ENCODE results near the gene MYH7.
A peak's percentile ranks its signal among the peaks of the same experiment; 100 is the strongest.

The MYH7 gene

DNA sequence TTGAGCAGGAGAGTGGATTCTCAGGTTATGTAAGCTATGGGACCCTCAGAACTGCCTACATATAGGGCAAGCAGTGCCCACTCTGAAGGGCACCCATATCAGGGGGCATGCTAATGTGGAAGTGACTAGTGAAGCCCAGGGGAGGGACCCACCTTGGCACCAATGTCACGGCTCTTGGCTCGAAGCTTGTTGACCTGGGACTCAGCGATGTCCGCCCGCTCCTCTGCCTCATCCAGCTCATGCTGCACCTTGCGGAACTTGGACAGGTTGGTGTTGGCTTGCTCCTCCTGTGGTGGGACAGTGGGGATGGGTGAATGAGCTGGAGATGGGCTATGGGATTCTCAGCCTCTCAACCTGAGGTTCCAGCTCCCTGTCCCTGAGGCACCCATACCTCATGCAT is 53.2 kb downstream of the MYH7 start:
- no peaks in the 10 kb centered on the region for H3K36me3 ChIP-seq (ENCODE audit: control insufficient read depth in 5 of 5, insufficient read depth in 5 of 5, low read length in 5 of 5)
- H3K9ac ChIP-seq (ENCODE audit: low read length in 5 of 5): no peak overlapping the region
- peaks cover 19 to 34% (median 25%) of the 10 kb centered on the region in 5 donors for H3K27me3 ChIP-seq (ENCODE audit: control insufficient read depth in 5 of 5, insufficient read depth in 4 of 5, low read length in 5 of 5)
- H3K27ac ChIP-seq (ENCODE audit: low read depth, low read length): no peak overlapping the region
- H3K4me3 ChIP-seq (ENCODE audit: low read depth in 1 of 5, low read length in 5 of 5): no peak overlapping the region
- no peaks in the 10 kb centered on the region for H3K9me3 ChIP-seq (ENCODE audit: control insufficient read depth in 5 of 5, low read length in 5 of 5)
- no peaks in the 10 kb centered on the region for H3K4me1 ChIP-seq (ENCODE audit: control insufficient read depth in 5 of 5, insufficient read depth in 5 of 5, low read length in 5 of 5)

DNA sequence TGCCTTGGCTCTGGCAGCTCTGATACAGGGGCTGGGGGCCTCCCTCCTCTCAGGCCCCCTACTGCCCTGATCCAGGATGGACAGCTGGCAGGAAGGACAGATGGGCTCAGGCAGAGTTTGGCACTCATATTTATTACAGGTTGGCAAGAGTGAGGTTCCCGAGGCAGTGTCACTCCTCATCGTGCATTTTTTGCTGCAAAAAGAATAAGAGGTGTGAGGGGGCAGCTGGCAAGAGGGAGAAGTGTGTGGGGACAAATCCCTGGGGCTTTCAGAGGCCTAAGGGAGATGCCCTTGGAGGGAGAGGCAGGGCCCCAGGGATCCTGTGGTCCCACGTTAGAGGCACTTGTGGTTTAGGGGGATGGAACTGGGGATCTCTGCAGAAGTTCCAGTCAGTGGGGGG is 53.6 kb downstream of the MYH7 start:
- H3K36me3 ChIP-seq (ENCODE audit: control insufficient read depth in 5 of 5, insufficient read depth in 5 of 5, low read length in 5 of 5): no peaks in the 10 kb centered on the region
- H3K4me1 ChIP-seq (ENCODE audit: control insufficient read depth in 5 of 5, insufficient read depth in 5 of 5, low read length in 5 of 5): peaks cover 0 to under 1% (median 0%) of the 10 kb centered on the region in 5 donors
- no peak overlapping the region for H3K9ac ChIP-seq (ENCODE audit: low read length in 5 of 5)
- H3K27me3 ChIP-seq (ENCODE audit: control insufficient read depth in 5 of 5, insufficient read depth in 4 of 5, low read length in 5 of 5): peaks cover 20 to 36% (median 28%) of the 10 kb centered on the region in 5 donors
- H3K27ac ChIP-seq (ENCODE audit: low read depth, low read length): no peak overlapping the region
- H3K9me3 ChIP-seq (ENCODE audit: control insufficient read depth in 5 of 5, low read length in 5 of 5): no peaks in the 10 kb centered on the region
- no peak overlapping the region for H3K4me3 ChIP-seq (ENCODE audit: low read depth in 1 of 5, low read length in 5 of 5)

- Histone ChIP-seq H3K4me1 (ENCODE audit: control insufficient read depth in 5 of 5, insufficient read depth in 5 of 5, low read length in 5 of 5) (peaks cover 0 to 7% (median 0%) of the 10 kb centered on the region in 5 donors), H3K36me3 (ENCODE audit: control insufficient read depth in 5 of 5, insufficient read depth in 5 of 5, low read length in 5 of 5) (no peaks in the 10 kb centered on the region), H3K9ac (ENCODE audit: low read length in 5 of 5) (no peak overlapping the region), H3K4me3 (ENCODE audit: low read depth in 1 of 5, low read length in 5 of 5) (no peak overlapping the region), H3K27ac (ENCODE audit: low read depth, low read length) (no peak overlapping the region), H3K9me3 (ENCODE audit: control insufficient read depth in 5 of 5, low read length in 5 of 5) (no peaks in the 10 kb centered on the region), H3K27me3 (ENCODE audit: control insufficient read depth in 5 of 5, insufficient read depth in 4 of 5, low read length in 5 of 5) (peaks cover 22 to 36% (median 28%) of the 10 kb centered on the region in 5 donors)
These were observed 54.5 kb downstream of the MYH7 start for GRCh38 chr14:23380976-23381375.

DNA sequence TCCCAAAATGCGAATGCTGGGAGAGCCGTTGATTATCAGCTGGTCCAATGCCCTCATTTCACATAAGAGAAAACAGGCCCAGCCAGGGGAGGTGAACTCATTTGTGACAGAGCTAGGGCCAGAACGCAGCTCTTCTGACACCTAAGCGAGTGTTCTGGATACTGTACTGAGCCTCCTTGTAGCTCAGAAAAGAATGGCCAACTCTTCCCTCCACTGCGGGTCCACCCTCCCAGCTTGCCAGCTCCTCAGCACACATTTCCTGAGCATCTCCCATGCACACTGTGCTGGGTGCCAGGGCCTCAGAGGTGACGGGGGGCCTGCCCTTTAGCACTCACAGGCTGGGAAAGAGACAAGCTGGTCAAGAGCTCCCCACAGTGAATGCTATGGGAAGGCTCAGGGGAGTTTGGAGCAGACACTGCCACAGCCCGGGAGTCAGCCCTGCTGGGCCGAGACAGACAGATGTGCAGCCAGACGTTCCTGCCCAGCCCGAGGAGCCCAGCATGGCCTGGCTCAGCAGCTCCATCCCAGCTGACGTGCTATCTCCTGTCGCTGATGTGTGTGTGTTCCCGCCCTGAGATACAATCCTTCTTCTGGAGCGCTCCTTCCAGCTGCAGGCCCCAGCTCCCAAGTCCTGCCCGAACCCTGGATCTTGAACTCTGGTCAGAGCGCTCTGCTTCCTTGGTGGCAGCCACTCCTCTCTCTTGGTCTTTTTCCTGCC is 55.1 kb downstream of the MYH7 start:
- Histone ChIP-seq H3K27me3 (ENCODE audit: control insufficient read depth in 5 of 5, insufficient read depth in 4 of 5, low read length in 5 of 5) (peaks cover 22 to 36% (median 28%) of the 10 kb centered on the region in 5 donors), H3K4me3 (ENCODE audit: low read depth in 1 of 5, low read length in 5 of 5) (no peak overlapping the region), H3K36me3 (ENCODE audit: control insufficient read depth in 5 of 5, insufficient read depth in 5 of 5, low read length in 5 of 5) (no peaks in the 10 kb centered on the region), H3K9ac (ENCODE audit: low read length in 5 of 5) (no peak overlapping the region), H3K27ac (ENCODE audit: low read depth, low read length) (no peak overlapping the region), H3K4me1 (ENCODE audit: control insufficient read depth in 5 of 5, insufficient read depth in 5 of 5, low read length in 5 of 5) (peaks cover 0 to 7% (median 0%) of the 10 kb centered on the region in 5 donors), H3K9me3 (ENCODE audit: control insufficient read depth in 5 of 5, low read length in 5 of 5) (no peaks in the 10 kb centered on the region)

DNA sequence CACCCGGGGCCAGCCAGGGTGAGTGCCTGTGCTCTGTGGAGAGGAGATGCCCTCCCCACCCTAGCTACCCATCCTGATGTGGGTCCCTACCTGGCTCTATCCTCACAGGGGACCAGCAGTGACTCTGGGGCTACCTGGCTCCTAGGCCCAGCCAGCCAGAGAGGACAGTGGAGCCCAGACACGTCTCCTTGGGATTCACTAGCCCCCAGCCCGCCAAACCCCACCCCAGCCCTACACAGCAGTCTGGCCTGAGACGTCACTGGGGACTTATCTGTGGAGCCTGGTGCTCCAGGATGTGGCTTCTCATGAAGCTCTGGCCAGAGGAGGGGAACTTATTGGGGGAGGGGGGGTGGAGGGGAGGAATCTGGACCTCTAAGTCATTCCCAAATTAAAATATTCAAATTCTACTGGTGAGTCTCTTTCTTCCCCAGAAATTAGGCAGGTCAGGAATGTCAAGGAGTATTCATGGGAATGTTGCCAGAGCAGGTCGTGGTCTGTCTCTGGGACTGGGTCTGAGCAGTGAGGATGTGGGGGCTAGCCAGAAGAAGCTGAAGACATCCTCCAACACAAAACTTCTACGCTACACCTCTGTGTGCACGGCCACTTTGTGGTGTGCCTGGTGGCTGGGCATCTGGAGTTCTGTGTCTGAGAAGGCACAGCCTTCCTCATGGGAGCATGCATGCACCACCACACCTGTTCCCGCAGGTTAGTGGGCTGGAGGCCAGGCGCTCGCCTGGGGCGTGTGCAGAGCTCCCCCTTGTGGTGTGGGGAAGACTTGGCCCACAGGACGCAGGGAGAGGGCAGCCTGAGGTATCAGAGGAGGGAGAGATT is 55.9 kb downstream of the MYH7 start:
- H3K36me3 ChIP-seq (ENCODE audit: control insufficient read depth in 5 of 5, insufficient read depth in 5 of 5, low read length in 5 of 5): no peaks in the 10 kb centered on the region
- H3K27me3 ChIP-seq (ENCODE audit: control insufficient read depth in 5 of 5, insufficient read depth in 4 of 5, low read length in 5 of 5): peaks cover 22 to 36% (median 28%) of the 10 kb centered on the region in 5 donors
- no peaks in the 10 kb centered on the region for H3K9me3 ChIP-seq (ENCODE audit: control insufficient read depth in 5 of 5, low read length in 5 of 5)
- peaks cover 0 to 7% (median 0%) of the 10 kb centered on the region in 5 donors for H3K4me1 ChIP-seq (ENCODE audit: control insufficient read depth in 5 of 5, insufficient read depth in 5 of 5, low read length in 5 of 5)
- H3K4me3 ChIP-seq (ENCODE audit: low read depth in 1 of 5, low read length in 5 of 5): no peak overlapping the region
- H3K27ac ChIP-seq (ENCODE audit: low read depth, low read length): no peak overlapping the region
- no peak overlapping the region for H3K9ac ChIP-seq (ENCODE audit: low read length in 5 of 5)

DNA sequence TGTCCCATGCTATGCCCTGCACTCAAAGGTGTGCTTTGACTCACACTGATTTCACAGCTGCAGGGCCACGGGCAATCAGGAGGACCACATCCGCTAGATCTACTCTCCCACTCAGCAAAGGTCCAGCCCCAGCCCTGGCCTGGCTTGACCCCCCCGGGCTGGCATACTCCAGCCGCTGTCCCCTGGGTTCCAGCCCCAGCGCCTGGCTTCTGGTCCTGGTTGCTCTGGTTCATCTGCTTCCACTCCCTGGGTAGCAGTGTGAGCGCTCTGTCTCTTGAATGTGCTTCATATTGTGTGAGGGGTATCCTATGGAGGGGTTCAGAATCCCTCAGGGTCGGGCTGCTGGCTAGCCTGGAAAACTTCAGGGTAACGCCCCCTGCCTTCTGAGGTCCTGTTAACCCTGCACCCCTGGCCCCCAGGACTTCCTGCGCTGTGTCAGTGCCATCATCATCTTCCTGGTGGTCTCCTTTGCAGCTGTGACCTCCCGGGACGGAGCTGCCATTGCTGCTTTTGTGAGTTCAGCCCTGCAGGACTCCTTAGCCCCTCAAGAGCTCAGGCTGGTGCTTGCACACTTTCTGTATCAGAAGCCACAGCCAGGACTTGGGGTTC is 56.7 kb downstream of the MYH7 start:
- Histone ChIP-seq H3K4me3 (ENCODE audit: low read depth in 1 of 5, low read length in 5 of 5) (no peak overlapping the region), H3K36me3 (ENCODE audit: control insufficient read depth in 5 of 5, insufficient read depth in 5 of 5, low read length in 5 of 5) (no peaks in the 10 kb centered on the region), H3K9me3 (ENCODE audit: control insufficient read depth in 5 of 5, low read length in 5 of 5) (no peaks in the 10 kb centered on the region), H3K27me3 (ENCODE audit: control insufficient read depth in 5 of 5, insufficient read depth in 4 of 5, low read length in 5 of 5) (peaks cover 22 to 36% (median 28%) of the 10 kb centered on the region in 5 donors), H3K4me1 (ENCODE audit: control insufficient read depth in 5 of 5, insufficient read depth in 5 of 5, low read length in 5 of 5) (peaks cover 0 to 7% (median 0%) of the 10 kb centered on the region in 5 donors), H3K9ac (ENCODE audit: low read length in 5 of 5) (no peak overlapping the region), H3K27ac (ENCODE audit: low read depth, low read length) (no peak overlapping the region)

- Histone ChIP-seq H3K27ac (ENCODE audit: low read depth, low read length) (no peak overlapping the region), H3K9ac (ENCODE audit: low read length in 5 of 5) (no peak overlapping the region), H3K9me3 (ENCODE audit: control insufficient read depth in 5 of 5, low read length in 5 of 5) (no peaks in the 10 kb centered on the region), H3K4me1 (ENCODE audit: control insufficient read depth in 5 of 5, insufficient read depth in 5 of 5, low read length in 5 of 5) (peaks cover 0 to 7% (median 0%) of the 10 kb centered on the region in 5 donors), H3K27me3 (ENCODE audit: control insufficient read depth in 5 of 5, insufficient read depth in 4 of 5, low read length in 5 of 5) (peaks cover 22 to 33% (median 28%) of the 10 kb centered on the region in 5 donors), H3K36me3 (ENCODE audit: control insufficient read depth in 5 of 5, insufficient read depth in 5 of 5, low read length in 5 of 5) (no peaks in the 10 kb centered on the region), H3K4me3 (ENCODE audit: low read depth in 1 of 5, low read length in 5 of 5) (no peak overlapping the region)
These were observed 57.6 kb downstream of the MYH7 start for GRCh38 chr14:23377573-23378563.

DNA sequence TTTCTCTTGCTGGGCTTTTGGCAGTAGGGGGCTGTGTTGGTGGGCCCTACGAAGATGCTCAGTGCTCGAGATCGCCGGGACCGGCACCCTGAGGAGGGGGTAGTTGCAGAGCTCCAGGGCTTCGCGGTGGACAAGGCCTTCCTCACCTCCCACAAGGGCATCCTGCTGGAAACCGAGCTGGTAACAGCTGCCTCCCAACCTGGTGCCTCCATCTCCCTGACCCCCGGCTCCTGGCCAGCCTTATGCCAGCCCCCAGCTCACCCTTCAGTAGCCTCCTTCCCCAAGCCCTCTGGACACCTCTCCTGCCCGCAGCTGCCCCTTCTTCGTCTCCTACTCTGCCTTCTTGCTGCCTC is 58.3 kb downstream of the MYH7 start:
- no peaks in the 10 kb centered on the region for H3K9me3 ChIP-seq (ENCODE audit: control insufficient read depth in 5 of 5, low read length in 5 of 5)
- H3K4me1 ChIP-seq (ENCODE audit: control insufficient read depth in 5 of 5, insufficient read depth in 5 of 5, low read length in 5 of 5): peaks cover 0 to 7% (median 0%) of the 10 kb centered on the region in 5 donors
- no peaks in the 10 kb centered on the region for H3K36me3 ChIP-seq (ENCODE audit: control insufficient read depth in 5 of 5, insufficient read depth in 5 of 5, low read length in 5 of 5)
- H3K27ac ChIP-seq (ENCODE audit: low read depth, low read length): no peak overlapping the region
- H3K9ac ChIP-seq (ENCODE audit: low read length in 5 of 5): no peak overlapping the region
- H3K27me3 ChIP-seq (ENCODE audit: control insufficient read depth in 5 of 5, insufficient read depth in 4 of 5, low read length in 5 of 5): peaks cover 20 to 27% (median 26%) of the 10 kb centered on the region in 5 donors
- no peak overlapping the region for H3K4me3 ChIP-seq (ENCODE audit: low read depth in 1 of 5, low read length in 5 of 5)

DNA sequence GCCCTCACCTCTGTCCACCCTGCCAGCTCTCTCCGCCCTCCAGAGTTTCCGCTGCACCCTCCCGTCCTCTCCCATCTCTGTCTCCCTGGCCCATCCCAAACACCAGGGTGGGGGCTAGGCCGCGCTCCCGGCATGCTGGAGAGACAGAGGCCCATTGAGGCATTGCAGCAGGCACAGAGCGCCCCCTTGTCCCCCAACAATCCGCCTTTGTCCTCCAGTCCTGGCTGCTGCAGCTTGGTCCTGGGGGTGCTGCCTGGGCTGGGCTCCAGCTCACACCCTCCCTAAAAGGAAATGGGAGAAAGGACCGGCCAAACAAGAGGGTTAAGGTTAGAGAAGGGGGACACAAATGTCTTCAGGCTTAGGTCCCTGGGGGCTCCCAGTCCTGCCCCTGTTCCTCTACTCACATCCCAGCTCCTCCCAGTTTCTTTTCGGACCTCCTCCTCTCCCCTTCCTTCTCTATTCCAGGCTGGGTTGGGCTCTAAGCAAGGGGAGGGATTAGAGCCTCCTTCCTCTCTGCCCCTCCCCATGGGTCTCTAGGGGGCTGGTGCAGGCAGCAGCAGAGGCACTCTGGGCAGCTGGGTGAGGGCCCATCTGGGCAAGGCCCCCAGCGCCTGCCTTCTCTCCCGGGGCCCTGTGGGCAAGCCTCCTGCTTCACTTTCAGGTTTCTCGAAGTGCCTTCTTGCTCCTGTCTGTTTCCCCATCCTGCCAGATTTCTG is 58.8 kb downstream of the MYH7 start, which contains the start of gene CMTM5:
Gene CMTM5, plus strand, starts transcription at position 565 of the 716 bp plus-strand sequence. CDS start 206 bp downstream, outside the sequence.
- H3K9ac ChIP-seq (ENCODE audit: low read length in 5 of 5): no peak within 1 kb of the TSS
- H3K4me3 ChIP-seq (ENCODE audit: low read depth in 1 of 5, low read length in 5 of 5): peak within 1 kb of the TSS in 2 of 5 donors; percentile 6 to 9
- peaks cover 0 to 7% (median 0%) of the 10 kb centered on the region in 5 donors for H3K4me1 ChIP-seq (ENCODE audit: control insufficient read depth in 5 of 5, insufficient read depth in 5 of 5, low read length in 5 of 5)

More for the DNA sequence above, 58.8 kb downstream of the MYH7 start, which contains the start of gene CMTM5:
- H3K9me3 ChIP-seq (ENCODE audit: control insufficient read depth in 5 of 5, low read length in 5 of 5): no peaks in the 10 kb centered on the region
- H3K27ac ChIP-seq (ENCODE audit: low read depth, low read length): no peak within 1 kb of the TSS
- H3K36me3 ChIP-seq (ENCODE audit: control insufficient read depth in 5 of 5, insufficient read depth in 5 of 5, low read length in 5 of 5): no peaks in the 10 kb centered on the region
- H3K27me3 ChIP-seq (ENCODE audit: control insufficient read depth in 5 of 5, insufficient read depth in 4 of 5, low read length in 5 of 5): peaks cover 19 to 28% (median 23%) of the 10 kb centered on the region in 5 donors

All from subcutaneous abdominal adipose tissue (tissue), 5 donors.